ENCODE results near the gene GORASP2. TPM values are rescaled to one million over a fixed set of nuclear protein-coding genes. Genes with fewer than 3 reads are reported as not detected.
A peak's percentile ranks its signal among the peaks of the same experiment; 100 is the strongest.

Gene GORASP2
- total and polyA plus RNA-seq, 12 donors: 25.6 to 201 (median 85.0) TPM

GRCh38 chr2:170973225-170973491 lies 44.1 kb downstream of the GORASP2 start:
- no peak for TF ChIP-seq POLR2A (IDR thresholded peaks at IDR 0.05)
- no peak for TF ChIP-seq CTCF (IDR thresholded peaks at IDR 0.05)
- Histone ChIP-seq H3K27me3 (no peaks in the 10 kb centered on the region), H3K4me1 (replicated peaks in 1 of 2) (peaks cover 0 to 9% of the 10 kb centered on the region in 2 donors), H3K27ac (no peak overlapping the region), H3K36me3 (replicated peaks in 1 of 2) (no peaks in the 10 kb centered on the region), H3K9me3 (replicated peaks in 1 of 3) (no peaks in the 10 kb centered on the region), H3K4me3 (peak overlapping the region in 2 of 4 donors; percentile 65 to 77)
- 3 to 6% (median 4%) methylated on average over 11 to 12 of the region's 12 CpGs for WGBS, 4 donors
- no peak for DNase-seq
- intact Hi-C loops (cut with DNase I): loop anchor here (5.0 to 10.0 kb wide), 3 partner anchors 192 to 459 kb away; partner anchors contain the start of genes DCAF17 (in 1 of the 2), METTL8 (in 1 of the 2) and TLK1 (in 1 of the 2)

- peak overlapping the region in 3 of 4 donors; percentile 45 to 77 (median 65) for H3K4me3 ChIP-seq
- WGBS, 4 donors: 4 to 19% (median 7%) methylated on average over 23 to 67 of the region's 67 CpGs
- peak in 1 of 2 donors; percentile 37 for TF ChIP-seq POLR2A (IDR thresholded peaks at IDR 0.05)
- peak; percentile 52 to 99 (median 88) for TF ChIP-seq CTCF (IDR thresholded peaks at IDR 0.05)
- peak; percentile 86 to 91 (median 88) for DNase-seq
- intact Hi-C loops (cut with DNase I): loop anchor here (5.0 to 10.0 kb wide), 3 partner anchors 191 to 459 kb away; partner anchors contain the start of genes DCAF17 (in 1 of the 2), METTL8 (in 1 of the 2) and TLK1 (in 1 of the 2)
- H3K9me3 ChIP-seq (replicated peaks in 1 of 3): no peaks in the 10 kb centered on the region
- peak overlapping the region in 3 of 5 donors; percentile 77 to 82 (median 79) for H3K27ac ChIP-seq
- H3K36me3 ChIP-seq (replicated peaks in 1 of 2): no peaks in the 10 kb centered on the region
- H3K27me3 ChIP-seq: no peaks in the 10 kb centered on the region
- H3K4me1 ChIP-seq (replicated peaks in 1 of 2): peaks cover 0 to 9% of the 10 kb centered on the region in 2 donors
These were observed 44.6 kb downstream of the GORASP2 start for GRCh38 chr2:170973492-170974303.

- no peaks in the 10 kb centered on the region for H3K27me3 ChIP-seq
- TF ChIP-seq POLR2A (IDR thresholded peaks at IDR 0.05) (no peak), CTCF (IDR thresholded peaks at IDR 0.05) (no peak)
- no peaks in the 10 kb centered on the region for H3K9me3 ChIP-seq (replicated peaks in 1 of 3)
- H3K4me1 ChIP-seq (replicated peaks in 1 of 2): peaks cover 0 to 7% of the 10 kb centered on the region in 2 donors
- 64 to 74% (median 67%) methylated on average over 11 of the region's 11 CpGs for WGBS, 4 donors
- H3K4me3 ChIP-seq: peak overlapping the region in 2 of 4 donors; percentile 65 to 77
- DNase-seq: peak in 1 of 7 donors; percentile 20
- intact Hi-C loops (cut with DNase I): loop anchor here (5.0 to 10.0 kb wide), 3 partner anchors 190 to 458 kb away; partner anchors contain the start of genes DCAF17 (in 1 of the 2), METTL8 (in 1 of the 2) and TLK1 (in 1 of the 2)
- peak overlapping the region in 1 of 5 donors; percentile 82 for H3K27ac ChIP-seq
- no peaks in the 10 kb centered on the region for H3K36me3 ChIP-seq (replicated peaks in 1 of 2)
These were observed 45.4 kb downstream of the GORASP2 start for GRCh38 chr2:170974304-170974993.

All from adrenal gland (tissue), 12 donors.